HL-60/S4 treated with phorbol 12-myristate 13-acetate at 8.2 ng/mL for 4 days and 3 days (cell line): ENCODE measurements around the gene RPS17.

Experiments
- in situ Hi-C: fragments of 300-500 bp; cut with MboI; formaldehyde crosslinking; loops from 2 replicates; pipeline ENCODE4 v1.15.0; 2022; ENCODE audit warnings: low sequenced_read_pairs

The RPS17 gene

DNA sequence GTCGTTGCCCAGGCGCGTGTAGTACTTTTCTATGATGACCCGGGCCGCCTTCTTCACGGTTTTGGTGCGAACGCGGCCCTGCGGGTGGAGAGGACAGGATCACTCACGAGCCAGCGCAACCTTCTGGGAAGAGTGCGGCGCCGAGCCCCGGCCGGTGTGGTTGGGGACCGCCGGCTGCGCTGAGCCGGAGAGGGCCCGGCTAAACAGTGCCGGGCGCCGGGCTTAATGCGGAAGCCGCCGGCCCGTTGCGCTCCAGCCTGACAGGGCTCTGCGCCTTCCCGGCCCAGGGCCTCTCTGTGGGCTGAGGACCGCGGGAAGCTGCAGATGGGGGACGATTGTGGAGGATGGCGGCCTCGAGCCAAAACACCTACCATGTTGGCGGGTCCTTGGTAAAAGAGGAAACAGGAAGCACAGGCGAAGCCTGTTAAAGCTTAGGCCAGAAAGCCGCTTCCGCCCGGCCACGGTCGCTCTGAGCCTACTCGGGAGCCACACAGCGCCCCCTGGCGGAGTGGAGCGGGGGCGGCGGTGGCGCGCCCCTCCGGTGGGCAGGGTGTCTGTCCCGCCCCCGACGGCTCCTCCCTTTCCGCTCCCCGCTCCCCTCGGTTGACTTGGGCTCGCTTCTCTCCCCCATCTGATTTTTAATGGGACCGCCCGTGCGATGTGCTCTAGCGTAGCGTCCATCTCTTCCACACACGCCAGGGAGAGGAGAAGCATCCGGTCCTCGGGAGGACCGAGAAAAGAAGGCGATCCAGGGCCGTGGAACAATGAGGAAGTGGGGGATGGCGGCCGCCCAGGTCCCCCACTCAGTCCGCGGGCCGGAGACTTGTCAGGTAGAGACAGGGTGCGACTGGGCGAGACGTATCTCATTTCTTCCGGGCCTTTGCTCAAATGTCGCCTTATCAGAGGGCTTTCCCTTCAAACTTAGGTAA lies at the start of gene RPS17:
TSS of gene RPS17 (minus strand) at position 403 of the 929 bp plus-strand sequence. CDS start at position 374, 29 bp downstream.
- in situ Hi-C loops = loop anchor here (25.0 kb wide), 1 partner anchor 297 kb away; no protein-coding TSS in a partner anchor

DNA sequence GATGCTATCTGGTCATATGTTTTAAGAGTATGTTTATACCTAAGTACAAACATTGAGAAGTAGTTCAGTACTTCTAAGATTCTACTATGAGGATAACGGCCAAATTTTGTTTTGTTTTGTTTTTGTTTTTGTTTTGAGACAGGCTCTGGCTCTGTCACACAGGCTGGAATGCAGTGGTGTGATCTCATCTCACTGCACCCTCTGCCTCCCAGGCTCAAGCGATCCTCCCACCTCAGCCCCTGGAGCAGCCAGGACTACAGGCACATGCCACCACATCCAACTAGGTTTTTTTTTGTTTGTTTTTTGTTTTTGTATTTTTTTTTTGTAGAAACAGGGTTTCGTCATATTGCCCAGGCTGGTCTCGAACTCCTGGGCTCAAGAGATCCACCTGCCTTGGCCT lies 47.5 kb upstream of the RPS17 start:
- in situ Hi-C loops = no loop called here

DNA sequence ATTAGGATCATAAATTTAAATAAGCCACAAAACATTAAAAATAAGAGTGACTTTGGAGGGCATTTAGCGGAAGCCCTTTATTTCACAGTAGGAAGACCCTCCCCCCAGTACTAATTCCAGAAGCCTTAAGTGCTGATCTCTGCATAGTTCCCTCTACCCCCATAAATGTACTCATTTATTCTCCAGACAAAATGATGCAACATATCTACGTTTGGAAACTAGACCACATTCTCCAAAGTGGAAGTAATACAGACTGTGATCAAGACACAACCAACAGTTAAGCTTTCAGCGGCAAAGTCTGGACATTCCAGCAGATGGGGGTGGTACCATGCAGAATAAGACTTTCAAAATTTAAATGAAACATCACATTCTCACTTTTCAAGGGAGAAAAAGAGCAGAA lies 44.8 kb upstream of the RPS17 start:
- in situ Hi-C loops = no loop called here

DNA sequence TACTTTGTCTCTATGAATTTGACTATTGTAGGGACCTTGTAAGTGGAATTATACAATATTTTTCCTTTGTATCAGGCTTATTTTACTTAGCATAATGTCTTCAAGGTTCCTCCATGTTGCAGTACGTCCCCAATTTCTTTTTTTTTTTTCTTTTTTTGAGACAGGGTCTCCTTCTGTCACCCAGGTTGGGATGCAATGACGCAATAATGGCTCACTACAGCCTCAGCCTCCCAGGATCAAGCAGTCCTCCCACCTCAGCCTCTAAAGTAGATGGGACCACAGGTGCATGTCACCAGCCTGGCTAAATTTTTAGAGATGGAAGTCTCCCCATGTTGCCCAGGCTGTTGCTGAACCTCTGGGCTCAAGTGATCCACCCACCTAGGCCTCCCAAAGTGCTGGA lies 40.5 kb upstream of the RPS17 start:
- in situ Hi-C loops = no loop called here

DNA sequence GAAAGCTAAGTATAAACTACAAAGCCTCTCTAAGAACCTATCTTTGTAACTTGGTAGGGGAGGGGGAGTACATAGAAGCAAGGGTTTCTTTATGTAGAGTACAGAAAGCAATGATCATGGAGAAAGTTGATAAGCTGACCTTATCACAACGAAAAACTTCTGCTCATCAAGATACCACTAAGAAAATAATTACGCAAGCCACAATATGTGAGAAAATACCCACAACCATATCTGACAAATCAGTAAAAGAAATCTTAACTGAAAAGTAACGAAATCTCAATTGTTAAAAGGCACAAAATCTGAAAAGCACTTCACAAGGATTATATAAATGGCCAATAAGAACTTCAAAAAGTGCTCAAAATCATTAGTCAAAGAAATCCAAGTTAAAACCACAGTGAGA lies 35.1 kb upstream of the RPS17 start:
- in situ Hi-C loops = no loop called here

DNA sequence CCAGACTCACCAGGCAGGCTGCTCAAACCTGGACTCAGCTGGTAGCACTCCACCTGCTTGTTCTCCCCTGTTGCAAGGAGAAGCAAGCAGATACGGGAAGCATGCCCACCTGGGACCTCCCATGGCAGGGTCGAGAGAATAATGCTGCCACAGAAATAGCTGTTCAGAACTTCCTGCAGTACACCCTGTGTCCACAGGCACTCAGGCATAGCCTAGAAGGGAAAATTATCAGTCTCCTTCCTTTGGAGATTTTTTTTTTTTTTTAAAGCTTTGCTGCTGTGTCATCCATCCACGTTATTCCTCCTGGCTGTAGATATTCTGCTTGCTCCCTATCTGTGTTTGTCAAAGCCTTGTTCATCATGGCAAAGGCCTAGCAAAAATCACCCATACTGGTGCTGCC lies 32.7 kb upstream of the RPS17 start:
- in situ Hi-C loops = no loop called here

DNA sequence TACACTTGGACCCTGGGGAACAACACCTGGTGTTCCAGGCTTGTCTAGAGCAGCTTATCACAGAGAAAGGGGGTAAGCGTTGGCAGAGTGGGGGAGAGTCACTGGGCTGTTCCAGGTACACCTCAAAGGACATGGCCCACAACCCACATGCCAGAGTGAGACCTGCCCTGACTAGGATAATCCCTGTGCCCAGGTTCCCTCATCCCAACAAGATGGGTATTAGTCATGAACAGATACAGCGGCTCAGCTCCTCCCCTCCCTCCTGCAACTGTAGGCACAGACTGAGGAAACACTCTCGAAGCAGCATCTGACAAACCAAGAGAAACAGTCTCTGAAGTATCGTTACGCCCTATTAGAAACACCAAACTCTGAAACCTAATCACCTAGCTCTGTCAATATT lies 32.1 kb upstream of the RPS17 start:
- in situ Hi-C loops = no loop called here

DNA sequence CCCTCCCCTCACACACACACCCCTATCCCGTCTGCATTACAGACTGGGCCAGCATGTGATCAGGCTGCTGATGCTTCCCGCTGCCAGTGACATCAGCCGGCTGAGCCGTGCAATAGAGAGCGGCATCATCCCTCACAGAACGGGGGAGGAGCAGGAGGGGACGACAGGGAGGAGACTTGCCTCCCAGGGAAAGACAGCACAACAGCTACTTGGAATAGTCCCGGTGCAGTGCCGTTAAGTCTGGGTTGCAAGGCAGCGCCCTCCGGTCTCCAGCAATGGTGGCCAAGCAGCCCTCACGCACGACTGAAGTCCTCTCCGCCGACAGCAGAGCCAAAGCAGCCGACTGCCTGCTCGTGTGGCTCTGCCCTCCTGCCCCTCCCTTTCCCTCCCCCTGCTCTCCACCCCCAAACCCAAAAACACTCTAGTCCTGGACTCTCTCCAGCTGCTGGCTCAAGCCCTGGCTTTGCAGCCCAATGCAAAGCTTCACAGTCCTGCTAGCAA lies 31.5 kb upstream of the RPS17 start:
- in situ Hi-C loops = no loop called here

DNA sequence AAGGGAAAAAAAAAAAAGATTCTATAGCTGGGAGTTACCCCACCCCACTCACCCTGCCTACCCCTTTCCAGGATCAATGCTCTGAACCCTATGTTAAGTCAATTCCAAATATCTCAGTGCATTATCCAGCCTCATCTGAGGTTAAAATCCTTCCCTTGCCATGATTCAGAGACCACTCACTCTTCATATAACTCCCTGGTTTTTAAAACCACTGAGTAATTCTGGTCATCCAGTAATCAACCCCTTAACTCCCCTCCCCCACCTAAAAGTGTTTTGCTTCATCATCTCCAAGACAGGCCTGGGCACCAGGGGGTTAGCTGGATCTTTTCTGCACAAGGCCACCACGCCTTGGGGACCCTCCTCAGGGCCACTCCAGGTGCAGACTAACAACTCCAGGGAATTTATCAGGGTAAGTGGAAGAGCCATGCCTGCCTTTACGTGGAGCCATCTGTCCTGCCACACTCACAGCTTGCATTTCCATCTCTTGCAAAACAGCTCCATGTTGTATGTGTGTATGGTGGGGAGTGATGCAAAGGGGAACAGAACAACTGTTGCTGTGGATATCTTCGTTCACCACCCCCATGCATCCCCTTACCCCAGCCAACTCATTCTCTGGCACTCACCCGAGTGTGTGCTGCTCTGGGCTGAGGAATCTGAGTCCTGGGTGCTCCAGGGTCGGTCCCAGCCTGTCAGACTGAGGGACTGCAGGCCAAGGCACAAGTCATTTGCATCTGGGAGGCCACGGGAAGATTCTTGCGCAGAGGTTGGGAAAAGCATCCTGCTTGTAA lies 30.7 kb upstream of the RPS17 start:
- in situ Hi-C loops = no loop called here

DNA sequence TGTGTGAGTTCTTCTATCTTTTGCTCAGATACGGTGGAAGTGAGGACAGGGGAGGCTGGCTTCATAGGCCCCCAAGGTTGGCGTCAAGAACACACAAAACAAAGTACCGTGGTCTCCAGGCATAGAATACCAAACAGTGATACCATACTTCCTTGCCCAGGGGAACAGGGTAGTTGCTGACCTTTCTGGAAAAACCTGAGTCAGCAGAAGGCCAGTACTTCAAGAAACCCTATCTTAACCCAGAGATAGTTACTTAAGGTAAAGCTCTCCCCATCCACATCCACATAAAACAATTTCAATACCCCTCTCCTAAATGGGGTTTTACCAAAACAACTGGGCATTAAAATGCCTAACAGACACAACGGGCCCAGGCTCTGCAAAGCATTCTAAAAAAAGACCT lies 29.6 kb upstream of the RPS17 start:
- in situ Hi-C loops = no loop called here

DNA sequence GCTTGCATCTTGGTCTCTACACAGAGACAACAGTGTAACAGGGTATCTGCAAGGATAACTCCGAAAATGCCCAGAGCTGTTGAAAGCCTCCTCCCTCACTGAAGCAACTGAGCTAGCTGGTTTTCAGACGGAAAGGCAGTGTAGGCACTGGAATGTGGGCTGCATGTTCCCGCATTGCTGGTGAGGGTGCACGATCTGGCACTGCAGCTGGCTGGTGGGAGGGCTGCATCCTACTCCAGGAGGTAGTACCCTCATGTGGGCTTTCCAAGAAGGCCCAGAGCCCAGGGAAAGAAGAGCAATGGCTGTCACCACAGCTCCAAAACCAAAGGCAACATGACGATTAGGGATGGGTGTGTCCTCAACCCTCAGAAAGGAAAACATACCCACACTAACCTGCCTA lies 28.7 kb upstream of the RPS17 start:
- in situ Hi-C loops = no loop called here

DNA sequence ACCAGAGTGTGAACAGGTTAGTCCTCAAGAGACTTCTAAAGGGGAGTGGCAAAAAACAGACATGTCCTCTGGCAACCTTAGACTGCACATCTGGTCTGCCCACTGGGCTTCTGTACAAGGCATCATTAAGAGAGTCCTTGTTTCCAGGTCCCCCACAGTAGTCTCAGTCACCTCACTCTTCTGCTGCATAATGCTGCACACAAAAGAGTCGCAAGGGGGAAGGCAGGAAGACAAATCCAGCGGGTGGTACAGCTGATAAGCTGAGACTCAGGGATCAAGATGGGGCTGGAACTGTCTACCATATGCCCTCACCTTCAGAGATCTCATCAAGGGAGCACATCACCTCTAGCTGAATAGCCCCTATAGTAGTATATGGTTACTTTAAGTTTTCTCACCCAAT lies 27.4 kb upstream of the RPS17 start:
- in situ Hi-C loops = no loop called here

DNA sequence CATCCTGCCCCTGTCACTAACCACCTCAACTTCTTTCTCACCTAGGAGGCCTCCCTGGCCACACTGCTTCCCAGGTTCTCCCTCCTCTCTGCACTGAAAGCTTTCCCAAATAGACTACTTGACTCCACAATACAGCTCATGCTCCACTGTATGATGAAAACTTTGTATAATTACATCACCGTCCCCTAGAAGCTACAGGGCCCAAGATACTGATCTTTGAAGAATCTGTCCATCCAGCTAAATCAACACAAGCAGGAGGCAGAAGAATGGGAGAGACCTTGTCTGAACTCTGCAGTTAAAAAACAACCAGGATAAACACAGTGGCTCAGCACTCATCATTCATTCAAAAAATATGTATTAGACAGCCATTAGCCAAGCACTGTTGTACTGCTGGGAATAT lies 26.4 kb upstream of the RPS17 start:
- in situ Hi-C loops = no loop called here

DNA sequence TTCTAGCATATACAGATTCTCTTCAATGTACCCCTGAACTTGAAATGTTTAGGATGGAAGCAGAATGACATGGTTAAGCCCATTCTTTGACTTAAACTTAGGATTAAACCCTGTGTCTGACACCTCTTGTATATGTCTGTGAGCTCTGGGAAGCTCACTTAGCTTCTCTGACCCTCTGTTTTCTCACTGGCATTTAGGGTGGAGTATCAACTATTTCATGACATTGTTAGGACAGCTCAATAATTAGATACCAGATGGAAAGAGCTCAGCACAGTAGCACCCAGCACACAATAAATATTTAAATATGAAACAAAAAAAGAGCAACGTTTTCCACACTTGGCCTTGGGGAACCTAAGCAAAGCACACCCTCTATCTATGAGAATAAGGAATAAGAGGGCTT lies 18.2 kb upstream of the RPS17 start:
- in situ Hi-C loops = no loop called here

DNA sequence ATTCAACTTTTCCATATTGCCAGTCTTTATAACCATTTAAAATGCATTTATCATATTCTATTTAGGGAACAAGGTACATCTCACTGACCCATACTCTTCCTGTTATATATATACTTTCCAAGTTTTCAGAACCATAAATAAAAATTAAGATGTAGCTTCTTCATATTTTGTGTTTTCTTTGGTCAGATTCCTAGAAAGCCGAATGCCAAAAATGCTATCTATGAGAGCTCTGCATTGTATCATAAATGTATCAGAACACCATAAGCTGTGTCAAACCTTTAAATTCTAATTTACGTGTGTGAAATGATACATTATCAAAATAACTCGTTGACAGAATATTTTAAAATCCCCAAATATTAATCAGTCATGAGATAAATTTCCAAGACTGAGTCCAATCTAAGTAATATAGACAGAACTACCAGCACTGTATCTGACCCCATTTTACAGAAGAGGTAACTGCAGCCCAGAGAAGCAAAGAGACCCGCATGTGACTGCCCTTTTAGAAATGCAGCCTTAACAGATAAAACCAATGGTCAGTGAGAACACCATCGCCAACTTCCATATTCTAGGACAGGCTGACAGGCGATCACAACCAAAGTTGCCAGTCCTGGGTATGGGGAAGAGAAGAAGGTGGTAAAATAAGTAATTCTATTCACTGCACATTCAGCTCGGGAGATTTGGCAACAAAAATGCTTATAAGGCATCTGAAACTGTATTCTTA lies 16.2 kb upstream of the RPS17 start:
- in situ Hi-C loops = no loop called here

DNA sequence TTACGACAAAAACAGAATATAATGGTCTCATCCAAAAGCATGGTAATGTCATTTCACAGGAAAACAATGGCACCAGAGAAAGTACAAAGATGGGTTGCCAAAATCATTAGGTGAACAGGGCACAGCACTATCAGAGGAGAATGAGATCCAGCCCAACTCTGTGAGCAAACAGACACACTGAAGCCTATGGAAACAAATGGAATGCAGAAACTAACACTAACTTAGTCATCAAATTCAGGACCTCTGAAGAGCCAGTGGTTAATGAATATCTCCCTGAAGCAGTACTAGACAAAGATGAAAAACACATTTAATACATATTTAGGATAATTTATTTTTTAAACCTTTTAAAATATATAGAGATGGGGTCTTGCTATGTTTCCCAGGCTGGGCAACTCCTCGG lies 14.6 kb upstream of the RPS17 start:
- in situ Hi-C loops = no loop called here

DNA sequence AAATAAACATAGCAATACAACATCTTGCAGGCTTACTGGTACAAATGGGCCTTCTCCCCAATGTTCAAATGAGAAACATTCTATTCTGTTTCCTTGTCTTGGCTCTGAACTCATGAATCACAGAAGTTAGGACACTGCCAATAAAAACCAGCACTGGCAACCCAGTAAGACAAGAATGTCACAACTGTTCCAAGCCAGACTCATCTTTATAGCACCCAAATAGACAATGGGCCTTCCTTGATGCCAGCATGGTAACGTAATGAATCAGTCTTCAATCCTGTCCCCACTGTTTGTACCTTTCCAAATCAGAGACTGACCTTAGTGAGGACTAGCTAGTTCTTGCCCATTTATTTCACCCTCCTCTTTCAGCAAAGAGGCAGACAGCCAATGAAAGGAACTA lies 14.1 kb upstream of the RPS17 start:
- in situ Hi-C loops = no loop called here

DNA sequence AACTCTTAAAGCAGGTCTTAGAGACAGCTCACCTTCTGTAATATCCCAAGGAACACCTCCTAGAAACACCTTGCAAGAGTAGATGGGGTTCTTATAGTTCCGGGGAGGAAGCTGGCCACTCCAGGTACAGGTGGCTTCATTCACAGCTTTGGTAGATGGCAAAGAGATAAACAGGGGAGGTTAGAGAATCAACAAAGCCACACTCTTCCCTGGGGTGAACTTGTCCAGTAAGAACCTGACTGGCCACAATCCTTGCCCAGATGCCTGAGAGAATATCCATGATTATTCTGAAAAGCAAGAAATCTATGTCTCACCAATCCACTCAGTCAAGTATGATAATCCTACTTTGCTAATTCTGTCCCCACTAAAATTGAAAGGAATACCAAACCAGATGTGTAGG lies 13.6 kb upstream of the RPS17 start:
- in situ Hi-C loops = no loop called here

DNA sequence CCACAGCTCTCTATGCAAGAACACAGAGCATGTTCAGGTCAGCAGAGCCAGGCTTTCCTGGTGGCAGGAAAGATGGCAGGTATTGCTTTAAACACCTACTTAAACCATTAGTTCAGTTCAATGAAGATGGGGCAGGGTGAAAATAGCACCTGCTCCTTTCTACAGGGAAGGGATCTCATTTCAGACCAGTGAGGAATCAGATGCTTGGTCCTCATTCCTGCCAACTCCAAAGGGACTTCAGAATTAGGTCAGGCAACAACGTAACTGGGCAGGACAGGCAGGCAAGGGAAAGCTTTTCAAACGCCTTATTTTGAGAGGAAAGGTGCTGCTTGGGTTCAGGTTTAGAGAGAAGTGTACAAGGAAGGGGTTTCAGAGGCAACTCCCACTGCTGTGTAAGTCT lies 12.6 kb upstream of the RPS17 start:
- in situ Hi-C loops = no loop called here

DNA sequence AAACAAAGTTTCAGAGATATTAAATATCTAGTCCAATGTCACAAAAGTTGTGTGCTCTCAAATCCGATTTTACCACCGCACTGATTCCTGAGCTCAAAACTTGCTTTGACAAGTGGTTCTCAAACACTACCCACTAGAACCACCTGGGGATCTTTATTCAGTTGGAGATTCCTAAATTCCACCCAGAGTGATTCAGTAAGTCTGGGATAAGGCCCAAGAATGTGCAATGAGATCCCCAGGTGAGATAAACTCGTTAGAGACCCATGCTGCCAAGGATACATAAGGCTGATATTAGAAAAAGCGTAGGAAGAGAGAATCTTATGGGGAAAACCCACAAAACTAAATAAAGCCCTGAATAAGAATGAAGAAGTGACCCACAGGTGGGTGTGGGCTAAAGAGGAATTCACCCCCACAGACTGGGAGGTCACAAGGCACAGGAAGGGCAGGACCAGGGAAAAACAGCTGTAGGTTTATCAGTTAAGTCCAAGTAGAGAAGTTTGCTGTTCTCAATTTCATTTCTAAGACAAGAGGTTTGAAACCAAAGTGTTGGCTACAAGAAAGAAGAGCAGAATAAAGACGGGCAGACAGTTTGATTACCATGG lies 11.5 kb upstream of the RPS17 start:
- in situ Hi-C loops = no loop called here

DNA sequence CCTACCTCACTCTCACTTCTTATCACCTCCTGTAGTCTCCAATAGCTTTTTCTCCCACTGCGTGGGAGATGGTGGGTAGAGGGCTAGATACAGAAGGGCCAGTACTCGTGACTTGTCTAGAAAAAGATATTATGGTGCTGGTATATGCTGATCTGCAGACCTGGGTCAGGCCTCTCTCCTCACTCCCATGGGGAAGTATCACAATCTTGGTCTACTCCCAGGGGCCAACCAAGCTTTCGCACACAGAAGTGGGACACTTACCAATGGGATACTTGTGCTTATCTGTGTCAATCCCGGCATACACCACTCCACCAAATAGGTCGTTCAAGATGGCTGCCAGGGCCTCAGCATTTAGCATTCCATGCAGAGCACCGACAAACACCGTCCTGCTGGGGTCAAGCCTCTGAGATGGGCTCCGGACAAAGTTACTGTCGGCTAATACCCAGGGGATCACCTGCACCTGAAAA lies 9.0 kb upstream of the RPS17 start:
- in situ Hi-C loops = loop anchor here (25.0 kb wide), 1 partner anchor 288 kb away; no protein-coding TSS in a partner anchor
